GM12874 (cell line): ENCODE results near the gene ERN1.

Experiments
- TF ChIP-seq, protein P1 (sequence below): IDR thresholded peaks from 2 replicates; pipeline ENCODE4 v1.5.1; 2011; ENCODE audit warnings: low read depth, mild to moderate bottlenecking, control low read depth, low read length, moderate library complexity; ENCODE audit not compliant: insufficient read depth

The ERN1 gene

GRCh38 chr17:64102627-64103390, 27.1 kb downstream of the ERN1 start:
- TF ChIP-seq, protein P1, sequence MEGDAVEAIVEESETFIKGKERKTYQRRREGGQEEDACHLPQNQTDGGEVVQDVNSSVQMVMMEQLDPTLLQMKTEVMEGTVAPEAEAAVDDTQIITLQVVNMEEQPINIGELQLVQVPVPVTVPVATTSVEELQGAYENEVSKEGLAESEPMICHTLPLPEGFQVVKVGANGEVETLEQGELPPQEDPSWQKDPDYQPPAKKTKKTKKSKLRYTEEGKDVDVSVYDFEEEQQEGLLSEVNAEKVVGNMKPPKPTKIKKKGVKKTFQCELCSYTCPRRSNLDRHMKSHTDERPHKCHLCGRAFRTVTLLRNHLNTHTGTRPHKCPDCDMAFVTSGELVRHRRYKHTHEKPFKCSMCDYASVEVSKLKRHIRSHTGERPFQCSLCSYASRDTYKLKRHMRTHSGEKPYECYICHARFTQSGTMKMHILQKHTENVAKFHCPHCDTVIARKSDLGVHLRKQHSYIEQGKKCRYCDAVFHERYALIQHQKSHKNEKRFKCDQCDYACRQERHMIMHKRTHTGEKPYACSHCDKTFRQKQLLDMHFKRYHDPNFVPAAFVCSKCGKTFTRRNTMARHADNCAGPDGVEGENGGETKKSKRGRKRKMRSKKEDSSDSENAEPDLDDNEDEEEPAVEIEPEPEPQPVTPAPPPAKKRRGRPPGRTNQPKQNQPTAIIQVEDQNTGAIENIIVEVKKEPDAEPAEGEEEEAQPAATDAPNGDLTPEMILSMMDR: no peak

GRCh38 chr17:64099543-64099942, 30.4 kb downstream of the ERN1 start:
- TF ChIP-seq, protein P1: no peak

DNA sequence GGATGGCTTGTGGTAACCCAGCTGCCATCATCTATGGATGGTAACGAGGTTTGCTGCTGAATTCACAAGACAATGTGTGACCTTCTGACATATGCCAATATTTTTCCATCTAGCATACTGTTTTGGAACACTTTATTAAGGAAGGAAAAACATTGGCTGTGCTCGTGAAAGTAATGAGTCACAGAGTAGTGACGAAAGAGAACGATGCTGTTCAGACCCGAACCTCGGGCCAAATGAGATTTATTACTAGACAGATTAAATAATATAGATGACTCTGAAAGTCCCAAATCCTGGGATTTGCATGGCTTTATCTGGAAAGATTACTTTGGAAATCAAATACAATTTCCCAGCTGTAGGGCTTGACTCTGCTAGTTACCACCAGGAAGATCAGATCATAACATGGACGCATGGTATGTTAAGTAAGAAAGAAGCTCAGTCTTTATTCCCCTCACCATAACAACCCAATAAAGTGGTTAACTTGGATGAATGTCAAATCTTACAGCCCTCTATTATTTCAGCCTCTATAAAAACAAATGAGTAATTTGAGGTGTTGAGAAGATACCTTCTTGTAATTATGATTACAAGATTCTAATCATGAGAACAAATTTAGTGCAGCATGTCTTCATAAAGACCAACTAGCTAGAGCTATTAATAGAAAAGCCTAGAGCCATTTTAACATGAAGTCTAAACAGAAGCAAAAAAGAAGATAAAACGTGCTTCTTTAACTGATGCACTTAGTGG, 32.6 kb downstream of the ERN1 start:
- TF ChIP-seq, protein P1: no peak

- TF ChIP-seq, protein P1: no peak
These were observed 33.9 kb downstream of the ERN1 start for GRCh38 chr17:64096037-64096436.

GRCh38 chr17:64095144-64095882, 34.6 kb downstream of the ERN1 start:
- TF ChIP-seq, protein P1: no peak

DNA sequence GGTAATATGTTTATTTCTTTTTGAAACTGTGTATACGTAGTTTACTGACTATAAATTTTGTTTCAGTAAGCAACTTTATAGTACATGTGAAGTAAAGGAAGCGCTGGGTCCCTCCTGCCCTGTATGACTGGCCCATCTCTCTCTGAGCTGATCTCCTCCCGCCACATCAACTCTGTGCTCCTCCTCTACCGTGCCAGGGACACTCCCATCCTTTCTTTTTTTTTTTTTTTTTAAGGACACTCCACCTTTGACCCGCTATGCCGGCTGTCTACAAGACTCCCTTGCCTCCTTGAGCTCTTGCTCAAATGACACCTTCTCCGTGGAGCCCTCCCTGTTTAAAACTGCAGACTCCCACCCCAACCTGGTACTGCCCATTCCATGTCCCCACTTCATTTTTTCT, 35.5 kb downstream of the ERN1 start:
- TF ChIP-seq, protein P1: no peak

DNA sequence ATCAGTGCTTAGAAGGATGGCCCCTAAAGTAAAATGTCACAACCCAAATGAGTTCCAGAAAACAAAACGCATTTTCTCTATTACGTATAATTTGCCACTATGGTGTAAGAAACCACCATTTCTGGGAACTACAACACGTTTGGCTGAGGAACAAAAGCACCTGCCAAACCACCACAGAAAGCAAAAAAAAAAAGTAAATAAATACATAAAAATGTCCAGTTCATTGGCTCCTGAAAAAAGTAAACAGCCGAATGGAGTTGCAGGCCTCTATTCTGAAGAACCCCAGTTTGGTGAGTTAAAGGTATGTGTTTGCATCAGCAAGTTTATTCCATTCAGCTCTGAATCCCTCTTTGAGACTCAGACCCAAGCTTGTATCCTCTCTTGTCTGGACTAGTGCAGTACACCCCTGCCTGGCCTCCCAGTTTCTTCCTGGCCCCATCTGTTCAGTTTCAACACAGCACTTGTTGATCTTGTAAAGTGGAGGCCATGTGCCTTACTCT, 36.9 kb downstream of the ERN1 start:
- TF ChIP-seq, protein P1: no peak
